IMR-90 (cell line): ENCODE measurements around the gene LSM2. TPM values are rescaled to one million over a fixed set of nuclear protein-coding genes. Genes with fewer than 3 reads are reported as not detected.

Experiments
- ATAC-seq: fragments of 200-7000 bp; cut with Tn5 transposase; 2 replicates; pipeline ENCODE4 v1.9.1; 2020; ENCODE audit warnings: low read depth, mild to moderate bottlenecking, moderate library complexity
- BruUV-seq: library from RNA; stranded (reverse); fragments of 400-500 nt; replicated peaks from 2 replicates; lab custom pipeline; 2021; lab: Mats Ljungman, UMichigan
- CTCF ChIA-PET: fragments of 300-600 bp; formaldehyde crosslinking; extraction: SDS; loops from one replicate; lab custom pipeline; 2021; ENCODE audit warnings: antibody characterized with exemption; lab: Yijun Ruan, JAX
- POLR2A ChIA-PET: fragments of 300-600 bp; sonication (Branson Sonifier 250); formaldehyde crosslinking; loops from one replicate; lab custom pipeline; 2022; ENCODE audit warnings: antibody characterized with exemption; ENCODE audit not compliant: unreplicated experiment; lab: Charles Lee
- DNase-seq: peaks from one replicate; pipeline ENCODE4 v3.0.0; 2013
- H2AFZ ChIP-seq: replicated peaks from 2 replicates; pipeline ENCODE3; 2013; ENCODE audit warnings: low read length, mild to moderate bottlenecking; ENCODE audit not compliant: poor library complexity
- H2AK5ac ChIP-seq: 2 replicates; pipeline ENCODE4 v1.6.1; 2013; ENCODE audit warnings: low read depth, low read length, inconsistent platforms
- H2AK9ac ChIP-seq: replicated peaks from 2 replicates; pipeline ENCODE3; 2013; ENCODE audit warnings: mild to moderate bottlenecking, low read depth, low read length, moderate library complexity; ENCODE audit not compliant: poor library complexity
- H2BK120ac ChIP-seq: 2 replicates; pipeline ENCODE4 v1.6.1; 2013; ENCODE audit warnings: low read depth, low read length, inconsistent platforms
- H2BK15ac ChIP-seq: 3 replicates; pipeline ENCODE4 v1.6.1; 2013; ENCODE audit warnings: low read depth, low read length, inconsistent platforms
- H2BK20ac ChIP-seq: 2 replicates; pipeline ENCODE4 v1.6.1; 2013; ENCODE audit warnings: low read depth, mild to moderate bottlenecking, inconsistent platforms, low read length, moderate library complexity
- H2BK5ac ChIP-seq: 2 replicates; pipeline ENCODE4 v1.6.1; 2013; ENCODE audit warnings: mild to moderate bottlenecking, low read depth, low read length, inconsistent platforms; ENCODE audit not compliant: poor library complexity, severe bottlenecking
- H3K14ac ChIP-seq: replicated peaks from 2 replicates; pipeline ENCODE4 v1.6.1; 2013; ENCODE audit warnings: low read depth, low read length, inconsistent platforms
- H3K18ac ChIP-seq: 2 replicates; pipeline ENCODE4 v1.6.1; 2013; ENCODE audit warnings: low read depth, low read length, control low read depth
- H3K23ac ChIP-seq: 2 replicates; pipeline ENCODE4 v1.6.1; 2013; ENCODE audit warnings: low read depth, low read length, inconsistent platforms
- H3K27ac ChIP-seq: 2 replicates; pipeline ENCODE4 v1.5.1; 2013; ENCODE audit warnings: mild to moderate bottlenecking, control low read depth, low read length; ENCODE audit not compliant: insufficient read depth
- H3K27me3 ChIP-seq: 2 replicates; pipeline ENCODE4 v1.6.1; 2013; ENCODE audit warnings: low read length; ENCODE audit not compliant: control insufficient read depth, insufficient read depth
- H3K36me3 ChIP-seq: 2 replicates; pipeline ENCODE4 v1.6.1; 2013; ENCODE audit warnings: low read length, mixed read lengths; ENCODE audit not compliant: control insufficient read depth, insufficient read depth
- H3K4ac ChIP-seq: 2 replicates; pipeline ENCODE4 v1.6.1; 2013; ENCODE audit warnings: low read depth, low read length, inconsistent platforms
- H3K4me1 ChIP-seq: 2 replicates; pipeline ENCODE4 v1.6.1; 2013; ENCODE audit warnings: low read length, mixed read lengths; ENCODE audit not compliant: control insufficient read depth, insufficient read depth
- H3K4me2 ChIP-seq: 2 replicates; pipeline ENCODE4 v1.6.1; 2013; ENCODE audit warnings: low read depth, mild to moderate bottlenecking, control low read depth, low read length, moderate library complexity
- H3K4me3 ChIP-seq: 2 replicates; pipeline ENCODE4 v1.5.1; 2013; ENCODE audit warnings: low read depth, mild to moderate bottlenecking, control low read depth, low read length, moderate library complexity; ENCODE audit not compliant: insufficient read depth
- H3K56ac ChIP-seq: 2 replicates; pipeline ENCODE4 v1.6.1; 2013; ENCODE audit warnings: low read length, inconsistent platforms; ENCODE audit not compliant: insufficient read depth; ENCODE audit errors: extremely low read depth
- H3K79me1 ChIP-seq, 2 experiments: 2 replicates each; pipeline ENCODE4 v1.6.1; 2013; ENCODE audit warnings: low read length in 2 of 2, inconsistent platforms in 1 of 2, low read depth in 1 of 2
- H3K9ac ChIP-seq: 2 replicates; pipeline ENCODE4 v1.6.1; 2013; ENCODE audit warnings: low read depth, low read length, control low read depth
- H3K9me1 ChIP-seq: 2 replicates; pipeline ENCODE4 v1.6.1; 2013; ENCODE audit warnings: low read length, inconsistent platforms; ENCODE audit not compliant: insufficient read depth
- H3K9me3 ChIP-seq: 2 replicates; pipeline ENCODE4 v1.6.1; 2013; ENCODE audit warnings: low read length; ENCODE audit not compliant: control insufficient read depth, insufficient read depth
- H4K20me1 ChIP-seq: 2 replicates; pipeline ENCODE4 v1.6.1; 2013; ENCODE audit warnings: low read length, inconsistent platforms; ENCODE audit not compliant: insufficient read depth
- H4K5ac ChIP-seq: 2 replicates; pipeline ENCODE4 v1.6.1; 2013; ENCODE audit warnings: mild to moderate bottlenecking, low read depth, low read length, control low read depth
- H4K8ac ChIP-seq, 2 experiments: 2 replicates each; pipeline ENCODE4 v1.6.1; 2013; ENCODE audit warnings: low read depth in 2 of 2, low read length in 2 of 2, control low read depth in 1 of 2, inconsistent platforms in 1 of 2
- H4K91ac ChIP-seq: 2 replicates; pipeline ENCODE4 v1.6.1; 2013; ENCODE audit warnings: low read depth, low read length, inconsistent platforms; ENCODE audit not compliant: insufficient read depth
- BHLHE40 ChIP-seq: fragments of 150-350 bp; IDR thresholded peaks from 2 replicates; pipeline ENCODE4 v1.6.1; 2016; ENCODE audit warnings: mild to moderate bottlenecking, low read depth, low read length
- CEBPB ChIP-seq: IDR thresholded peaks from 2 replicates; pipeline ENCODE4 v1.6.1; 2012; ENCODE audit warnings: low read depth, low read length, improper control_type of control experiment
- CHD1 ChIP-seq: IDR thresholded peaks from 2 replicates; pipeline ENCODE4 v1.6.1; 2012; ENCODE audit warnings: low read depth, low read length, improper control_type of control experiment
- FOS ChIP-seq: fragments of 150-350 bp; IDR thresholded peaks from 2 replicates; pipeline ENCODE4 v1.6.1; 2016; ENCODE audit warnings: low read depth, low read length
- MXI1 ChIP-seq: IDR thresholded peaks from 2 replicates; pipeline ENCODE4 v1.6.1; 2012; ENCODE audit warnings: low read depth, mild to moderate bottlenecking, low read length, moderate library complexity, borderline replicate concordance
- NFE2L2 ChIP-seq: fragments of 150-350 bp; IDR thresholded peaks from 2 replicates; pipeline ENCODE4 v1.6.1; 2016; ENCODE audit warnings: low read depth, mild to moderate bottlenecking, low read length
- POLR2A ChIP-seq: IDR thresholded peaks from 2 replicates; pipeline ENCODE4 v1.6.1; 2012; ENCODE audit warnings: mild to moderate bottlenecking, low read depth, low read length
- RAD21 ChIP-seq: IDR thresholded peaks from 2 replicates; pipeline ENCODE4 v1.6.1; 2012; ENCODE audit warnings: low read length, improper control_type of control experiment
- RCOR1 ChIP-seq: IDR thresholded peaks from 2 replicates; pipeline ENCODE4 v1.6.1; 2012; ENCODE audit warnings: mild to moderate bottlenecking, low read length, improper control_type of control experiment; ENCODE audit not compliant: insufficient replicate concordance
- SMC3 ChIP-seq: fragments of 150-350 bp; IDR thresholded peaks from 2 replicates; pipeline ENCODE4 v1.6.1; 2016; ENCODE audit warnings: low read depth, mild to moderate bottlenecking, antibody characterized with exemption, low read length, moderate library complexity
- USF2 ChIP-seq: fragments of 150-350 bp; IDR thresholded peaks from 2 replicates; pipeline ENCODE4 v1.6.1; 2017; ENCODE audit warnings: mild to moderate bottlenecking, antibody characterized with exemption, low read length, low read depth
- WGBS, 2 experiments: methylation state at CpG; one replicate each; pipeline versions ENCODE4 v1.1.5 to v1.1.7; 2013; ENCODE audit warnings: missing lambda C conversion rate in 2 of 2; ENCODE audit not compliant: insufficient read length in 1 of 2; ENCODE audit errors: extremely low coverage in 2 of 2; 5-methylcytosine and 5-hydroxymethylcytosine counted together
- dilution Hi-C: fragments of 300-500 bp; cut with HindIII; formaldehyde crosslinking; loops from one replicate; pipeline ENCODE4 v1.14.3; 2018; ENCODE audit warnings: low sequenced_read_pairs; ENCODE audit not compliant: unreplicated experiment
- in situ Hi-C: fragments of 300-500 bp; cut with MboI; formaldehyde crosslinking; loops from 3 replicates; pipeline ENCODE4 v1.14.3; 2019; ENCODE audit warnings: low sequenced_read_pairs, inconsistent platforms, mixed read lengths
- intact Hi-C: fragments of 100-400 bp; cut with micrococcal nuclease; formaldehyde crosslinking; loops from 2 replicates; pipeline ENCODE4 v1.10.0; 2022
- polyA plus RNA-seq, 3 experiments: library from polyadenylated mRNA; depleted of rRNA; stranded (reverse); fragments of >200 nt; gene quantifications; 2 replicates each; pipeline ENCODE4 v1.2.3, GENCODE V29; 2012; ENCODE audit warnings: low replicate concordance in 1 of 3
- total RNA-seq: library from RNA; depleted of rRNA; stranded (reverse); fragments of >200 nt; gene quantifications from 2 replicates; pipeline ENCODE4 v1.2.3, GENCODE V29; 2012

Gene LSM2
- total and polyA plus RNA-seq, 2 of the 4 experiments (the other 2 are of a cell fraction) = 56.3 to 61.0 TPM

GRCh38 chr6:31813465-31813849 is 6.7 kb upstream of the LSM2 start:
- Histone ChIP-seq H3K4ac (peak overlapping the region; percentile 77; the same call in 1 of the 2 replicates), H3K27ac (no peak overlapping the region), H2AFZ (no peak overlapping the region), H2AK5ac (peak overlapping the region; percentile 49), H3K4me1 (peaks cover 3% of the 10 kb centered on the region), H2AK9ac (no peak overlapping the region), H3K4me3 (no peak overlapping the region), H3K18ac (no peak overlapping the region), H4K5ac (peak overlapping the region; percentile 98; the same call in 1 of the 2 replicates), H3K36me3 (no peaks in the 10 kb centered on the region), H4K8ac (peak overlapping the region; percentile 59 to 88; a peak in 3 of 4 replicates), H4K91ac (0 out of 2 replicates have a peak overlapping the region, but pooled peaks have one; percentile 18), H2BK120ac (no peak overlapping the region), H2BK5ac (peak overlapping the region; percentile 79), H3K27me3 (no peaks in the 10 kb centered on the region), H2BK20ac (no peak overlapping the region), H4K20me1 (no peaks in the 10 kb centered on the region; the same call in 1 of the 2 replicates), H3K56ac (peak overlapping the region; percentile 26; the same call in 1 of the 2 replicates), H3K9ac (peak overlapping the region; percentile 84; the same call in 1 of the 2 replicates), H3K4me2 (no peak overlapping the region), H3K14ac (peak overlapping the region; percentile 87), H3K79me1 (peaks cover 7 to 17% of the 10 kb centered on the region in 2 experiments), H3K9me3 (no peaks in the 10 kb centered on the region), H3K9me1 (no peaks in the 10 kb centered on the region; the same call in none of the 2 replicates), H3K23ac (peak overlapping the region; percentile 67; the same call in 1 of the 2 replicates), H2BK15ac (no peak overlapping the region)
- no peak for DNase-seq
- POLR2A ChIA-PET = interaction anchor here (2.0 kb wide), 1 partner anchor 14 kb away, joined by 10 read pairs; the partner anchor contains the start of gene HSPA1B
- intact Hi-C loops = no loop called here
- no peak for ATAC-seq
- no TSS peak for BruUV-seq
- CTCF ChIA-PET = no interaction called here
- no CpG with 5 or more reads among the region's 7 CpGs for WGBS, 2 experiments
- dilution Hi-C loops = no loop called here
- in situ Hi-C loops = no loop called here
- no peak for TF ChIP-seq FOS
- no peak for TF ChIP-seq RAD21
- no peak for TF ChIP-seq CEBPB
- no peak for TF ChIP-seq SMC3
- TF ChIP-seq MXI1 = no peak
- TF ChIP-seq RCOR1 = no peak
- TF ChIP-seq BHLHE40 = no peak
- TF ChIP-seq USF2 = no peak
- no peak for TF ChIP-seq CHD1
- TF ChIP-seq NFE2L2 = no peak
- TF ChIP-seq POLR2A = no peak
